CD14-positive monocyte (primary cell): Measurements from ENCODE around the gene RAP1B. TPM values are rescaled to one million over a fixed set of nuclear protein-coding genes. Genes with fewer than 3 reads are reported as not detected.
A peak's percentile ranks its signal among the peaks of the same experiment; 100 is the strongest.

Experiments
- DNase-seq, 3 donors: peaks; one replicate each; pipeline ENCODE4 v3.0.0-alpha.2; 2011 to 2022
- H2AFZ ChIP-seq: 2 replicates; pipeline ENCODE4 v1.6.0; 2012; ENCODE audit warnings: mild to moderate bottlenecking, low read depth, low read length, inconsistent platforms; ENCODE audit not compliant: insufficient read depth, poor library complexity, severe bottlenecking
- H3K27ac ChIP-seq, 2 donors: 1 replicate in 1 of 2; 2 replicates in 1 of 2; pipeline ENCODE4 v1.5.1; 2012 to 2013; ENCODE audit warnings: low read length in 2 of 2, control low read depth in 1 of 2, inconsistent platforms in 1 of 2, low read depth in 1 of 2, mild to moderate bottlenecking in 1 of 2
- H3K27me3 ChIP-seq, 2 donors: one replicate each; pipeline versions ENCODE4 v1.6.0 to v1.6.1; 2011 to 2013; ENCODE audit warnings: low read length in 2 of 2; ENCODE audit not compliant: control insufficient read depth in 2 of 2, insufficient read depth in 2 of 2
- H3K36me3 ChIP-seq, 2 donors: replicated peaks in 1 of 2; 1 replicate in 1 of 2; 2 replicates in 1 of 2; pipeline versions ENCODE4 v1.5.1 to v1.6.1; 2012 to 2013; ENCODE audit warnings: low read length in 2 of 2, control low read depth in 1 of 2, inconsistent platforms in 1 of 2, mild to moderate bottlenecking in 1 of 2; ENCODE audit not compliant: insufficient read depth in 2 of 2, control insufficient read depth in 1 of 2
- H3K4me1 ChIP-seq, 2 donors: 1 replicate in 1 of 2; 2 replicates in 1 of 2; pipeline versions ENCODE4 v1.5.1 to v1.6.1; 2012 to 2013; ENCODE audit warnings: low read length in 2 of 2, control low read depth in 1 of 2, inconsistent platforms in 1 of 2, mild to moderate bottlenecking in 1 of 2, moderate library complexity in 1 of 2; ENCODE audit not compliant: insufficient read depth in 2 of 2, control insufficient read depth in 1 of 2
- H3K4me2 ChIP-seq: replicated peaks from 2 replicates; pipeline ENCODE3; 2012; ENCODE audit warnings: low read length, moderate library complexity, mild to moderate bottlenecking; ENCODE audit not compliant: poor library complexity, severe bottlenecking; ENCODE audit errors: extremely low read depth
- H3K4me3 ChIP-seq, 3 experiments: fragments of 200-600 bp in 1 of 3; sonication (generic) in 1 of 3; replicated peaks in 1 of 3; 1 replicate in 2 of 3; 2 replicates in 1 of 3; pipeline ENCODE4 v1.5.1; 2011 to 2013; ENCODE audit warnings: low read length in 3 of 3, mild to moderate bottlenecking in 3 of 3, control low read depth in 2 of 3, low read depth in 2 of 3, inconsistent platforms in 1 of 3, moderate library complexity in 1 of 3
- H3K79me2 ChIP-seq: 2 replicates; pipeline ENCODE4 v1.6.0; 2012; ENCODE audit warnings: mild to moderate bottlenecking, control low read depth, inconsistent platforms, low read length, moderate library complexity; ENCODE audit not compliant: insufficient read depth
- H3K9ac ChIP-seq: 2 replicates; pipeline ENCODE4 v1.6.0; 2017; ENCODE audit warnings: low read length, mild to moderate bottlenecking; ENCODE audit not compliant: insufficient read depth, poor library complexity, severe bottlenecking
- H3K9me3 ChIP-seq, 2 donors: replicated peaks in 1 of 2; 1 replicate in 1 of 2; 2 replicates in 1 of 2; pipeline versions ENCODE4 v1.5.1 to v1.6.1; 2012 to 2013; ENCODE audit warnings: low read length in 2 of 2, control low read depth in 1 of 2; ENCODE audit not compliant: control insufficient read depth in 1 of 2, insufficient read depth in 1 of 2
- H4K20me1 ChIP-seq: 2 replicates; pipeline ENCODE4 v1.6.0; 2012; ENCODE audit warnings: mild to moderate bottlenecking, low read length, control low read depth, moderate library complexity; ENCODE audit not compliant: insufficient read depth
- H3K27ac Mint-ChIP-seq, 7 donors: one replicate each; pipeline ENCODE4 v1.8.0; 2020; ENCODE audit warnings: mild to moderate bottlenecking in 7 of 7, mixed read lengths in 7 of 7, moderate library complexity in 6 of 7, inconsistent platforms in 2 of 7
- H3K27me3 Mint-ChIP-seq, 3 donors: one replicate each; pipeline ENCODE4 v1.8.0; 2021 to 2022; ENCODE audit warnings: low read depth in 3 of 3, mild to moderate bottlenecking in 3 of 3, mixed read lengths in 3 of 3, moderate library complexity in 3 of 3, inconsistent platforms in 1 of 3
- H3K36me3 Mint-ChIP-seq, 2 donors: one replicate each; pipeline ENCODE4 v1.8.0; 2020; ENCODE audit warnings: mixed read lengths in 2 of 2, inconsistent platforms in 1 of 2, mild to moderate bottlenecking in 1 of 2
- H3K4me1 Mint-ChIP-seq: one replicate; pipeline ENCODE4 v1.8.0; 2020; ENCODE audit warnings: mild to moderate bottlenecking, mixed read lengths
- H3K4me3 Mint-ChIP-seq, 2 donors: one replicate each; pipeline ENCODE4 v1.8.0; 2020; ENCODE audit warnings: mild to moderate bottlenecking in 2 of 2, mixed read lengths in 2 of 2, moderate library complexity in 1 of 2
- H3K9me3 Mint-ChIP-seq, 7 donors: one replicate each; pipeline ENCODE4 v1.8.0; 2020 to 2022; ENCODE audit warnings: mixed read lengths in 7 of 7, mild to moderate bottlenecking in 6 of 7, moderate library complexity in 6 of 7, inconsistent platforms in 2 of 7
- CTCF ChIP-seq: fragments of 200-600 bp; IDR thresholded peaks from one replicate; pipeline ENCODE4 v1.8.0; 2022; ENCODE audit warnings: antibody characterized with exemption, mild to moderate bottlenecking
- WGBS: methylation state at CpG from one replicate; pipeline ENCODE4 v1.1.5; 2013; ENCODE audit warnings: missing lambda C conversion rate; ENCODE audit not compliant: insufficient coverage; 5-methylcytosine and 5-hydroxymethylcytosine counted together
- intact Hi-C, 2 donors: fragments of 100-400 bp; cut with micrococcal nuclease; formaldehyde crosslinking; loops; one replicate each; pipeline versions ENCODE4 v1.15.0 to v1.15.1; 2023
- polyA plus RNA-seq, 3 donors: library from polyadenylated mRNA; depleted of rRNA in 1 of 3; unstranded in 2 of 3; stranded (reverse) in 1 of 3; fragments of 300-500 nt in 2 of 3; fragments of >200 nt in 1 of 3; fragmentation: Illumina TruSeq in 2 of 3; gene quantifications; 1 replicate in 2 of 3; 2 replicates in 1 of 3; pipeline ENCODE4 v1.2.3, GENCODE V29; 2012 to 2021

The RAP1B gene
- polyA plus RNA-seq, 3 donors: 153 to 543 (median 461) TPM

- H3K27me3 Mint-ChIP-seq: peaks cover 0 to 1% (median 0%) of the 10 kb centered on the region in 3 donors
- H3K36me3 Mint-ChIP-seq: peaks cover 25 to 34% of the 10 kb centered on the region in 2 donors
- TF ChIP-seq CTCF: no peak
- H3K79me2 ChIP-seq: peaks cover 80% of the 10 kb centered on the region
- H3K4me2 ChIP-seq: peak overlapping the region; percentile 83
- no peaks in the 10 kb centered on the region for H3K9me3 Mint-ChIP-seq
- H3K4me3 ChIP-seq: peak overlapping the region in 2 of 3 experiments; percentile 1 to 90
- H3K27ac Mint-ChIP-seq: peak overlapping the region; percentile 17 to 71 (median 35)
- H3K36me3 ChIP-seq: peaks cover 0 to 22% of the 10 kb centered on the region in 2 donors
- intact Hi-C loops: loop anchor here (5.0 kb wide), 1 partner anchor 282 kb away; the partner anchor contains the start of gene MDM1 (in 2 of the 2)
- H3K27ac ChIP-seq: peak overlapping the region in 1 of 2 donors; percentile 97
- H2AFZ ChIP-seq: no peak overlapping the region
- WGBS: no CpG with 5 or more reads among the region's 5 CpGs
- no peak for DNase-seq
- peak overlapping the region; percentile 27 to 47 for H3K4me3 Mint-ChIP-seq
- peaks cover 79% of the 10 kb centered on the region for H4K20me1 ChIP-seq
- no peaks in the 10 kb centered on the region for H3K9me3 ChIP-seq
- H3K4me1 Mint-ChIP-seq: peaks cover 63% of the 10 kb centered on the region
- no peaks in the 10 kb centered on the region for H3K27me3 ChIP-seq
- peak overlapping the region; percentile 29 for H3K9ac ChIP-seq
- peaks cover 35 to 61% of the 10 kb centered on the region in 2 donors for H3K4me1 ChIP-seq
Measured at GRCh38 chr12:68614105-68614679, 3.5 kb downstream of the RAP1B start.

GRCh38 chr12:68614769-68615168 lies 4.1 kb downstream of the RAP1B start:
- H3K27ac ChIP-seq: peak overlapping the region in 1 of 2 donors; percentile 97
- H3K4me3 Mint-ChIP-seq: peak overlapping the region; percentile 27 to 47
- H2AFZ ChIP-seq: no peak overlapping the region
- peaks cover 25 to 34% of the 10 kb centered on the region in 2 donors for H3K36me3 Mint-ChIP-seq
- H3K4me3 ChIP-seq: peak overlapping the region in 2 of 3 experiments; percentile 1 to 90
- intact Hi-C loops: loop anchor here (5.0 kb wide), 1 partner anchor 282 kb away; the partner anchor contains the start of gene MDM1 (in 2 of the 2)
- peak overlapping the region; percentile 29 for H3K9ac ChIP-seq
- H3K27ac Mint-ChIP-seq: peak overlapping the region in 5 of 7 donors; percentile 35 to 74 (median 69)
- no peak for DNase-seq
- H3K4me1 ChIP-seq: peaks cover 33 to 60% of the 10 kb centered on the region in 2 donors
- no peaks in the 10 kb centered on the region for H3K27me3 ChIP-seq
- no CpG with 5 or more reads among the region's 2 CpGs for WGBS
- H3K4me2 ChIP-seq: peak overlapping the region; percentile 83
- H3K9me3 Mint-ChIP-seq: no peaks in the 10 kb centered on the region
- peaks cover 0 to 22% of the 10 kb centered on the region in 2 donors for H3K36me3 ChIP-seq
- no peaks in the 10 kb centered on the region for H3K9me3 ChIP-seq
- no peak for TF ChIP-seq CTCF
- H3K27me3 Mint-ChIP-seq: peaks cover 0 to 1% (median 0%) of the 10 kb centered on the region in 3 donors
- H3K79me2 ChIP-seq: peaks cover 85% of the 10 kb centered on the region
- H4K20me1 ChIP-seq: peaks cover 85% of the 10 kb centered on the region
- peaks cover 65% of the 10 kb centered on the region for H3K4me1 Mint-ChIP-seq
